ENCODE data around the gene RPL29. TPM values are rescaled to one million over a fixed set of nuclear protein-coding genes. Genes with fewer than 3 reads are reported as not detected.
A peak's percentile ranks its signal among the peaks of the same experiment; 100 is the strongest.

The RPL29 gene
- total RNA-seq, 1 donor from 2014 or later = 1,690 TPM

- H3K9me3 Mint-ChIP-seq = no peaks in the 10 kb centered on the region
- H3K27me3 Mint-ChIP-seq = peaks cover 3% of the 10 kb centered on the region
- H3K36me3 Mint-ChIP-seq = peaks cover 8% of the 10 kb centered on the region
- no peak for DNase-seq (ENCODE audit: extremely low spot score, unreplicated experiment)
- H3K27ac Mint-ChIP-seq = peak overlapping the region; percentile 41
- H3K4me3 Mint-ChIP-seq = peak overlapping the region; percentile 31
- TF ChIP-seq CTCF (conservative IDR thresholded peaks at IDR 0.05) = no peak
- H3K4me1 Mint-ChIP-seq (ENCODE audit: unreplicated experiment) = peaks cover 25% of the 10 kb centered on the region
Measured at GRCh38 chr3:51962854-51963530, 32.7 kb downstream of the RPL29 start.

GRCh38 chr3:51961602-51962569 is 33.8 kb downstream of the RPL29 start:
- no peak for TF ChIP-seq CTCF (conservative IDR thresholded peaks at IDR 0.05)
- Mint-ChIP-seq H3K9me3 (no peaks in the 10 kb centered on the region), H3K27me3 (peaks cover 3% of the 10 kb centered on the region), H3K4me1 (ENCODE audit: unreplicated experiment) (peaks cover 25% of the 10 kb centered on the region), H3K4me3 (peak overlapping the region; percentile 36), H3K36me3 (peaks cover 8% of the 10 kb centered on the region), H3K27ac (no peak overlapping the region)
- DNase-seq (ENCODE audit: extremely low spot score, unreplicated experiment) = no peak

GRCh38 chr3:51961011-51961410 is 34.7 kb downstream of the RPL29 start:
- Mint-ChIP-seq H3K36me3 (peaks cover 8% of the 10 kb centered on the region), H3K4me3 (no peak overlapping the region), H3K27me3 (peaks cover 3% of the 10 kb centered on the region), H3K27ac (no peak overlapping the region), H3K9me3 (no peaks in the 10 kb centered on the region), H3K4me1 (ENCODE audit: unreplicated experiment) (peaks cover 25% of the 10 kb centered on the region)
- no peak for TF ChIP-seq CTCF (conservative IDR thresholded peaks at IDR 0.05)
- DNase-seq (ENCODE audit: extremely low spot score, unreplicated experiment) = no peak

GRCh38 chr3:51960386-51960785 is 35.3 kb downstream of the RPL29 start:
- TF ChIP-seq CTCF (conservative IDR thresholded peaks at IDR 0.05) = no peak
- peaks cover 3% of the 10 kb centered on the region for H3K27me3 Mint-ChIP-seq
- no peaks in the 10 kb centered on the region for H3K9me3 Mint-ChIP-seq
- peaks cover 7% of the 10 kb centered on the region for H3K36me3 Mint-ChIP-seq
- H3K27ac Mint-ChIP-seq = no peak overlapping the region
- H3K4me1 Mint-ChIP-seq (ENCODE audit: unreplicated experiment) = peaks cover 19% of the 10 kb centered on the region
- DNase-seq (ENCODE audit: extremely low spot score, unreplicated experiment) = no peak
- no peak overlapping the region for H3K4me3 Mint-ChIP-seq

- peaks cover 4% of the 10 kb centered on the region for H3K36me3 Mint-ChIP-seq
- H3K9me3 Mint-ChIP-seq = no peaks in the 10 kb centered on the region
- H3K4me3 Mint-ChIP-seq = no peak overlapping the region
- H3K27me3 Mint-ChIP-seq = peaks cover 8% of the 10 kb centered on the region
- H3K4me1 Mint-ChIP-seq (ENCODE audit: unreplicated experiment) = peaks cover 12% of the 10 kb centered on the region
- H3K27ac Mint-ChIP-seq = no peak overlapping the region
- TF ChIP-seq CTCF (conservative IDR thresholded peaks at IDR 0.05) = no peak
- no peak for DNase-seq (ENCODE audit: extremely low spot score, unreplicated experiment)
Measured at GRCh38 chr3:51959651-51960050, 36.0 kb downstream of the RPL29 start.

Data from type B pancreatic cell (in vitro differentiated cells).